ENCODE measurements around the gene C10orf95.
"Not testable (repeated sequence)": the region's sequence is repeated elsewhere in the genome, so short reads cannot be mapped to it uniquely, and the experiment has no call there.

The C10orf95 gene

GRCh38 chr10:102451105-102451969 lies at the start of gene C10orf95:
TSS of gene C10orf95 (minus strand) at chr10:102451543. CDS start at chr10:102451093, 450 bp downstream.
- no peak for DNase-seq (ENCODE audit: low read depth in 3 of 3, low spot score in 1 of 3)

- DNase-seq (ENCODE audit: low read depth in 3 of 3, low spot score in 1 of 3): not testable (repeated sequence)
Observed at GRCh38 chr10:102500686-102501085, 49.3 kb upstream of the C10orf95 start.

GRCh38 chr10:102499356-102499755 lies 48.0 kb upstream of the C10orf95 start:
- no peak for DNase-seq (ENCODE audit: low read depth in 3 of 3, low spot score in 1 of 3)

GRCh38 chr10:102497545-102497944 lies 46.2 kb upstream of the C10orf95 start:
- no peak for DNase-seq (ENCODE audit: low read depth in 3 of 3, low spot score in 1 of 3)

GRCh38 chr10:102493771-102494170 lies 42.4 kb upstream of the C10orf95 start:
- DNase-seq (ENCODE audit: low read depth in 3 of 3, low spot score in 1 of 3): no peak

- no peak for DNase-seq (ENCODE audit: low read depth in 3 of 3, low spot score in 1 of 3)
Observed at GRCh38 chr10:102492983-102493382, 41.6 kb upstream of the C10orf95 start.

GRCh38 chr10:102492344-102492939 lies 41.1 kb upstream of the C10orf95 start:
- DNase-seq (ENCODE audit: low read depth in 3 of 3, low spot score in 1 of 3): no peak

GRCh38 chr10:102491136-102491535 lies 39.8 kb upstream of the C10orf95 start:
- DNase-seq (ENCODE audit: low read depth in 3 of 3, low spot score in 1 of 3): no peak

- no peak for DNase-seq (ENCODE audit: low read depth in 3 of 3, low spot score in 1 of 3)
Observed at GRCh38 chr10:102485093-102485784, 33.9 kb upstream of the C10orf95 start.

GRCh38 chr10:102484021-102484420 lies 32.7 kb upstream of the C10orf95 start:
- DNase-seq (ENCODE audit: low read depth in 3 of 3, low spot score in 1 of 3): no peak

- no peak for DNase-seq (ENCODE audit: low read depth in 3 of 3, low spot score in 1 of 3)
Observed at GRCh38 chr10:102480396-102480795, 29.1 kb upstream of the C10orf95 start.

GRCh38 chr10:102479651-102480050 lies 28.3 kb upstream of the C10orf95 start:
- DNase-seq (ENCODE audit: low read depth in 3 of 3, low spot score in 1 of 3): no peak

GRCh38 chr10:102476466-102477141 lies 25.3 kb upstream of the C10orf95 start:
- DNase-seq (ENCODE audit: low read depth in 3 of 3, low spot score in 1 of 3): no peak

GRCh38 chr10:102475451-102476040 lies 24.2 kb upstream of the C10orf95 start:
- no peak for DNase-seq (ENCODE audit: low read depth in 3 of 3, low spot score in 1 of 3)

- no peak for DNase-seq (ENCODE audit: low read depth in 3 of 3, low spot score in 1 of 3)
Observed at GRCh38 chr10:102473445-102474331, 22.3 kb upstream of the C10orf95 start.

GRCh38 chr10:102470579-102471546 lies 19.5 kb upstream of the C10orf95 start:
- no peak for DNase-seq (ENCODE audit: low read depth in 3 of 3, low spot score in 1 of 3)

GRCh38 chr10:102468683-102469082 lies 17.3 kb upstream of the C10orf95 start:
- no peak for DNase-seq (ENCODE audit: low read depth in 3 of 3, low spot score in 1 of 3)

- no peak for DNase-seq (ENCODE audit: low read depth in 3 of 3, low spot score in 1 of 3)
Observed at GRCh38 chr10:102467971-102468438, 16.7 kb upstream of the C10orf95 start.

- no peak for DNase-seq (ENCODE audit: low read depth in 3 of 3, low spot score in 1 of 3)
Observed at GRCh38 chr10:102467318-102467717, 16.0 kb upstream of the C10orf95 start.

Data from stimulated activated CD4-positive, alpha-beta T cell treated with anti-CD3 and anti-CD28 coated beads, TNF-alpha, amount 100 ng/mL, for 1 hour (primary cell).